Measurements from ENCODE around the gene RUNX2.

Gene RUNX2

GRCh38 chr6:45587229-45588060 lies 259.3 kb downstream of the RUNX2 start:
- TF ChIP-seq CTCF (IDR thresholded peaks at IDR 0.05; ENCODE audit: insufficient read depth, low read length, poor library complexity, severe bottlenecking): no peak
- H3K27me3 ChIP-seq (replicated peaks; ENCODE audit: control insufficient read depth, insufficient read depth, low read length): peaks cover 2% of the 10 kb centered on the region; the same call in 1 of the 2 replicates
- DNase-seq (ENCODE audit: extremely low read depth, insufficient read length): no peak

GRCh38 chr6:45589367-45589766 lies 261.2 kb downstream of the RUNX2 start:
- no peaks in the 10 kb centered on the region for H3K36me3 ChIP-seq (ENCODE audit: control insufficient read depth, insufficient read depth, low read length)
- peaks cover 2% of the 10 kb centered on the region; the same call in 1 of the 2 replicates for H3K27me3 ChIP-seq (replicated peaks; ENCODE audit: control insufficient read depth, insufficient read depth, low read length)
- H3K4me3 ChIP-seq (replicated peaks; ENCODE audit: low read depth, low read length): no peak overlapping the region
- TF ChIP-seq CTCF (IDR thresholded peaks at IDR 0.05; ENCODE audit: insufficient read depth, low read length, poor library complexity, severe bottlenecking): no peak
- no peak for DNase-seq (ENCODE audit: extremely low read depth, insufficient read length)

More at GRCh38 chr6:45587229-45588060, 259.3 kb downstream of the RUNX2 start:
- Histone ChIP-seq H3K4me3 (replicated peaks; ENCODE audit: low read depth, low read length) (no peak overlapping the region), H3K36me3 (ENCODE audit: control insufficient read depth, insufficient read depth, low read length) (no peaks in the 10 kb centered on the region)

GRCh38 chr6:45590226-45590625 lies 262.1 kb downstream of the RUNX2 start:
- H3K27me3 ChIP-seq (replicated peaks; ENCODE audit: control insufficient read depth, insufficient read depth, low read length): peaks cover 2% of the 10 kb centered on the region; the same call in 1 of the 2 replicates
- H3K36me3 ChIP-seq (ENCODE audit: control insufficient read depth, insufficient read depth, low read length): no peaks in the 10 kb centered on the region
- no peak for TF ChIP-seq CTCF (IDR thresholded peaks at IDR 0.05; ENCODE audit: insufficient read depth, low read length, poor library complexity, severe bottlenecking)
- no peak for DNase-seq (ENCODE audit: extremely low read depth, insufficient read length)
- no peak overlapping the region for H3K4me3 ChIP-seq (replicated peaks; ENCODE audit: low read depth, low read length)

- no peaks in the 10 kb centered on the region for H3K36me3 ChIP-seq (ENCODE audit: control insufficient read depth, insufficient read depth, low read length)
- DNase-seq (ENCODE audit: extremely low read depth, insufficient read length): no peak
- TF ChIP-seq CTCF (IDR thresholded peaks at IDR 0.05; ENCODE audit: insufficient read depth, low read length, poor library complexity, severe bottlenecking): no peak
- peaks cover 2% of the 10 kb centered on the region; the same call in 1 of the 2 replicates for H3K27me3 ChIP-seq (replicated peaks; ENCODE audit: control insufficient read depth, insufficient read depth, low read length)
- H3K4me3 ChIP-seq (replicated peaks; ENCODE audit: low read depth, low read length): no peak overlapping the region
These were observed 262.6 kb downstream of the RUNX2 start for GRCh38 chr6:45590696-45591184.

- TF ChIP-seq CTCF (IDR thresholded peaks at IDR 0.05; ENCODE audit: insufficient read depth, low read length, poor library complexity, severe bottlenecking): no peak
- DNase-seq (ENCODE audit: extremely low read depth, insufficient read length): no peak
These were observed 263.2 kb downstream of the RUNX2 start for GRCh38 chr6:45591306-45591705.

More at GRCh38 chr6:45591306-45591705, 263.2 kb downstream of the RUNX2 start:
- Histone ChIP-seq H3K27me3 (replicated peaks; ENCODE audit: control insufficient read depth, insufficient read depth, low read length) (peaks cover 2% of the 10 kb centered on the region; the same call in 1 of the 2 replicates), H3K4me3 (replicated peaks; ENCODE audit: low read depth, low read length) (no peak overlapping the region), H3K36me3 (ENCODE audit: control insufficient read depth, insufficient read depth, low read length) (no peaks in the 10 kb centered on the region)
